NT2/D1 (cell line): ENCODE data around the gene BFAR.

ENCODE experiments used
- SUZ12 ChIP-seq: IDR thresholded peaks from 2 replicates; pipeline ENCODE4 v1.6.1; 2011; ENCODE audit not compliant: insufficient read length, insufficient read depth; ENCODE audit errors: extremely low read depth
- ZNF274 ChIP-seq: IDR thresholded peaks from 2 replicates; pipeline ENCODE4 v1.6.1; 2011; ENCODE audit warnings: mild to moderate bottlenecking, low read depth, low read length

GRCh38 chr16:14641926-14642325 is 9.2 kb downstream of the BFAR start:
- TF ChIP-seq ZNF274 (no peak), SUZ12 (no peak)
